HG03520 (cell line): Measurements from ENCODE around the gene NR2F1-AS1.
"Not testable (repeated sequence)": the region's sequence is repeated elsewhere in the genome, so short reads cannot be mapped to it uniquely, and the experiment has no call there.

ENCODE experiments used
- ATAC-seq: cut with Tn5 transposase; IDR thresholded peaks from one replicate; pipeline ENCODE4 v1.9.1; 2021; ENCODE audit warnings: mild to moderate bottlenecking, moderate library complexity; ENCODE audit not compliant: unreplicated experiment

NR2F1-AS1 gene

DNA sequence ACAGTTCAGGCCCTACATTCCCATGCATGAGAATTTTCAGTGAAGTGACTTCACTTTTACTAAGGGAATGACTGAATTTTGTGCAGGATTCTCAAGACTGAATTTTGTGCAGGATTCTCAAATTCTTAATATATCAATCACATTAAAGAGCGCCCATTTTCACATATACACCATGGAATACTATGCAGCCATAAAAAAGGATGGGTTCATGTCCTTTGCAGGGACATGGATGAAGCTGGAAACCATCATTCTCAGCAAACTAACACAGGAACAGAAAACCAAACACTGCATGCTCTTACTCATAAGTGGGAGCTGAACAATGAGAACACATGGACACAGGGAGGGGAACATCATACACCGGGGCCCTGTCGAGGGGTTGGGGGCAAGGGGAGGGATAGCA is 31.4 kb downstream of the NR2F1-AS1 start:
- not testable (repeated sequence) for ATAC-seq

DNA sequence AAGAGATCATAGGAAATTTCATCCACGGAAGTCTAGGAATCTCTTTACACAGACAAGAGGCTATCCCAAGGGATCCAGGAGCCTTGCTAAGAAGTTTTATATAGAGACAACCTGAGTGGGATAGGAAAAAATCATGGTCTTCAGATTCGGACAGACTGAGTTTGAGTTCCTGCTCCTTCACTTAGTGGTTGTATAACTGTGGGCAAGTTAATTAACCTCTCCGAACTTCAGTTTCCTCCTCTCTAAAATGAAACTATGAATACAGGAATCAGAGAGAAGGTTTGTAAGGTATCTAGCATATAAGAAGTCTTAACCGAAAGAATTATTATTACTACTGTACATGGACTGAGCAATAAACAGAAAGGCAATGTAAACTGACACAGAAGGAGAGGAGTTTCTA is 35.1 kb downstream of the NR2F1-AS1 start:
- no peak for ATAC-seq

GRCh38 chr5:93532370-93532769 is 48.6 kb downstream of the NR2F1-AS1 start:
- ATAC-seq, result no peak

GRCh38 chr5:93521815-93522214 is 59.2 kb downstream of the NR2F1-AS1 start:
- not testable (repeated sequence) for ATAC-seq

GRCh38 chr5:93519740-93520139 is 61.3 kb downstream of the NR2F1-AS1 start:
- no peak for ATAC-seq

DNA sequence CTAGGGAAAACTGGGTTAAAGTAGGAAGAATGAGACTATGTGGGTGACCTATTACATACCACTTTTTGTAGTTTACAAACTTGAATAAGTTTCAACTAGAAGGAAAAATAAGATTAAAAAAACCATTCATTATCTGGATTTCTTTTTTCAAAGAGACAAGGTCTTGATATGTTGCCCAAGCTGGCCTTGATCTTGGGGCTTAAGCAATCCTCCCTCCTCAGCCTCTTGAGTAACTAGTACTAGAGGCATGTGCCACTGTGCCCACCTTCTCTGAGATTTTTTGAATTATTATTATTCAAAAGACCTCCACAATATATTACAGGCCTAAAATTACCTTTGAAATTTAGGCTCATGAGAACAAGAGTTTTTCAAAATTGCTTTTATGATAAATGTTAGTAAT is 63.2 kb downstream of the NR2F1-AS1 start:
- ATAC-seq, result no peak

- ATAC-seq, result no peak
Observed at GRCh38 chr5:93513298-93513697, 67.7 kb downstream of the NR2F1-AS1 start.

DNA sequence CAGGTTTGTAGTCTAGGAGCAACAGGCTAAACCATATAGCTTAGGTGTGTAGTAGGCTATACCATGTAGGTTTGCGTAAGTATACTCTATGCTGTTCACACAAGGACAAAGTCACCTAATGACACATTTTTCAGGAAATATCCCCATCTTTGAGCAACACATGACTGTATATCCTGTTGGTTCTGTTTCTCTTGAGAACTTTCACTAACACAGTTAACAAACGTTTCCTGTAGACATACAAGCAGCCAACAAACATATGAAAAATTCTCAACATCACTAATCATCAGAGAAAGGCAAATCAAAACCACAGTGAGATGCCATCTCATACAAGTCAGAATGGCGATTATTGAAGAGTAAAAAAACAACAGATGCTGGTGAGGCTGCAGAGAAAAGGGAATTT is 68.2 kb downstream of the NR2F1-AS1 start:
- ATAC-seq, result no peak

DNA sequence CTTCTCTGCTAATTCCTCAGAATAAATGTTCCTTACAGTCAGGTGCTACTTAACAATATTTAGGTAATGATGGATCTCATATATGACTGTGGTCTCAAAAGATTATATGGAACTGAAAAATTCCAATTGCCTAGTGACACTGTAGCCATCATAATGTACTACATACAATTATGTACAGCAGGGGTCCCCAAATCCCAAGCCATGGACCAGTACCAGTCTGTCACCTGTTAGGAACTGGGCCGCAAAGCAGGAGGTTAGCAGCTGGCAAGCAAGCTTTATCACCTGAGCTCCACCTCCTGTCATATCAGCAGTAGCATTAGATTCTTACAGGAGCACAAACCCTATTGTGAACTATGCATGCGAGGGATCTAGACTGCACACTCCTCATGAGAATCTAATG is 69.6 kb downstream of the NR2F1-AS1 start:
- ATAC-seq, result no peak

GRCh38 chr5:93510626-93511380 is 70.2 kb downstream of the NR2F1-AS1 start:
- no peak for ATAC-seq

DNA sequence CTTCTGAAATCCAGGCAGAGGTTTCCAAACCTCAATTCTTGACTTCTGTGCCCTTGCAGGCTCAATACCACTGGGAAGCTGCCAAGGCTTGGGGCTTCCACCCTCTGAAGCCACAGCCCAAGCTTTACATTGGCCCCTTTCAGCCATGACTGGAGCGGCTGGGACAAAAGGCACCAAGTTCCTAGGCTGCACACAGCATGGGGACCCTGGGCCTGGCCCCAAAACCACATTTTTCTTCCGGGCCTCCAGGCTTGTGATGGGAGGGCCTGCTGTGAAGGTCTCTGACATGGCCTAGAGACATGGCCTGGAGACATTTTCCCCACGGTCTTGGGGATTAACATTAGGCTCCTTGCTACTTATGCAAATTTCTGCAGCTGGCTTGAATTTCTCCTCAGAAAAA is 75.5 kb downstream of the NR2F1-AS1 start:
- ATAC-seq, result not testable (repeated sequence)

DNA sequence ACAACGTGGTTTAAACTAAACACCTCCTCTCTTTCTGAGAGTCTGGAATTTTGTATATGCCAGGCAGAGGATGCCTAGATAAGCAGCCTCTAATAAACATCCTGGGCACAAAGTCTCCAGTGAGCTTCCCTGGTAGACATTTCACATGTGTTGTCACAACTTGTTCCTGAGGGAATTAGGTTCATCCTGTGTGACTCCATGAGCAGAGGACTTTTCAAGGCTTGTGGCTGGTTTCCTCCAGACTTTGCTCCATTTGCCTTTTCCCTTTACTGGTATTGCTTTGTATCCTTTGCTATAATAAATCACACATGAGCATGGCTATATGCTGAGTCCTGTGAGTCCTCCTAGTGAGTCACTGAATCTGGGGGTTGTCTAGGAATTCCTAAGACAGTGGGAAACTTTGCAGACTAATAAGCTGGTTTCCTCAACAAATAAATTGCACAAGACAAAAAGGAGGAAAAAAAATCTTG is 77.4 kb downstream of the NR2F1-AS1 start:
- ATAC-seq, result no peak

DNA sequence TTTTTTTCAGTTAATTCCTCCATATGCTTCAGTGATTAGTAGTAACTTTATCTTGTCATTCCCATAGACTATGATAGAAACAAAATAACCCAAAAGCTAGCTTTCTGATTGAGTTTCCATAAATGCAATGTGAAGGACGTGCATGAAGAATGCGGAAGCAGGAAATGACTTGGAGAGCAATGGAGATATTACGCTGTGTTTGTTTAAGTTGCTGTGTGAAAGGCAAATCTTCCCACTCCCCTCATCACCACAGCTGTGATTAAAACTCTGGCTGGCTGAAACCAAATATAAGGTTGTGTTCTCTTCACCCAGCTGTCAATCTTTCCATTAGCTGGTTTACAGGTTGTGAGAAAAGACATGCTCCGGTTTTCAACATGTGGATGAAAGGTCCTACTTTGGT is 83.9 kb downstream of the NR2F1-AS1 start:
- no peak for ATAC-seq

DNA sequence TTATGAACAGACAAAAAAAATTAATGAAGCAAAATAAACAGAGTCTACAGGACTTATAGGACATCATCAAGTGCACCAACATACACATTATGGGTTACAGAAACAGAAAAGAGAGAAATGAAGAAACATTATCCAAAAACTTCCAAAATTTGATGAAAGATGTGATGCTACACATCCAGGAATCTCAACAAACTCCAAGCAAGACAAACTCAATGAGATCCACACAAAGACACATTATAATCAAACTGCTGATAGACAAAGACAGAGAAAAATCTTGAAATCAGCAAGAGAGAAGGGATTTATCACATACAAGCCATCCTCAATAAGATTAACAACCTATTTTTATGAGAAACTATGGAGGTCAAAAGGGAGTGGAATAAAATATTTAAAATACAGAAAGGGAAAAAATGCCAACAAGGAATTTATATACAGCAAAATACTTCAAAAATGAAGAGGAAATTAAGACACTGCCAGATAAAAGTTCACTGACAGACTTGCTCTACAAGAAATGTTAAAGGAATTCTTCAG is 101.0 kb downstream of the NR2F1-AS1 start:
- ATAC-seq, result no peak

DNA sequence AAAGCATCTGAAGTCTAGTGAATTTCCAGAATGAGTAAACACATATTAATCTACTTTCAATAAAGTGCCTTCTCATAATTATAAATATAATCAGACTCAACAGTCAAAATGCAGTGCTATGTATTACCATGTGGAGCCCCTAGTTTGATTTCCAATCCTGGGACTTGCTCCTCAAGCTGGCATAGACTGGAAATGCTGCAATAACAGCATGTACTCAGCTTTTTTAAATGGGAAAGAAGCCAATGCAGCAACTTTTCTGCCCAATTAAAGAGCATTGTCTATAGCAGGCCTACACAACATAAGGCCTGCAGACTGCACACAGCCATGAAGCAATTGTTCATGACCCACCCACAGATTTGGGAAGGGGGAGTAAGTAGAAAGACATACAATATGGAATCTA is 103.2 kb downstream of the NR2F1-AS1 start:
- ATAC-seq, result no peak

- no peak for ATAC-seq
Observed at GRCh38 chr5:93476251-93476742, 104.7 kb downstream of the NR2F1-AS1 start.

- ATAC-seq, result no peak
Observed at GRCh38 chr5:93462916-93463315, 118.1 kb downstream of the NR2F1-AS1 start.

GRCh38 chr5:93461756-93462155 is 119.3 kb downstream of the NR2F1-AS1 start:
- ATAC-seq, result no peak

- ATAC-seq, result no peak
Observed at GRCh38 chr5:93460286-93460685, 120.7 kb downstream of the NR2F1-AS1 start.

- ATAC-seq, result not testable (repeated sequence)
Observed at GRCh38 chr5:93456796-93457195, 124.2 kb downstream of the NR2F1-AS1 start.

- ATAC-seq, result no peak
Observed at GRCh38 chr5:93454896-93455295, 126.1 kb downstream of the NR2F1-AS1 start.

DNA sequence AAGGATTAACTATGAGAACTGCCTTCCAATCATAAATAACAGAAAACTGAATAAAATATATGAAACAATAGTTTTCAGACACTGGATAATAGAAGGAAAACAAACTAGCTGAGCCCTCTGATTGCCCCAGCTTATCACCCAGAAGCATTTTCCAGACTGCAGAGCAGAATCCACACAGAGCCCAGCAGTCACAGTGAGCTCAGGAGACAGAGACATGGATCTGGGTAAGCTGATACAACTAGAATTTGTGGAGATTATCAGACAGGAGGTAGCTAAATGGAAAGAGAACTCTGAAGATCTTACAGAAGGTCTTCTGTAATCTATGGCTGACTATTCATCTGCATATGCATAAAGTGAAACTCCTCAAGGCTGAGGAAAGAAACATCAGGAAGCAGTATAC is 128.8 kb downstream of the NR2F1-AS1 start:
- ATAC-seq, result no peak
